Right lobe of liver (tissue), 6 donors: ENCODE data around the gene CAD. TPM values are rescaled to one million over a fixed set of nuclear protein-coding genes. Genes with fewer than 3 reads are reported as not detected.

ENCODE experiments used
- ATAC-seq, 4 donors: fragments of 200-7000 bp; cut with Tn5 transposase; one replicate each; pipeline ENCODE4 v1.9.1; 2020; ENCODE audit warnings: mild to moderate bottlenecking in 4 of 4, moderate library complexity in 4 of 4
- DNase-seq, 3 donors: peaks; one replicate each; pipeline ENCODE4 v3.0.0-alpha.2; 2020
- H3K27ac ChIP-seq, 3 donors: fragments of 200-600 bp; one replicate each; pipeline ENCODE4 v1.8.0; 2022
- H3K27me3 ChIP-seq, 2 donors: fragments of 200-600 bp; one replicate each; pipeline ENCODE4 v1.8.0; 2022
- H3K36me3 ChIP-seq, 4 donors: fragments of 200-600 bp; sonication (generic) in 1 of 4; one replicate each; pipeline versions ENCODE4 v1.5.1 to v1.8.0; 2017 to 2022; ENCODE audit warnings: control low read depth in 1 of 4
- H3K4me1 ChIP-seq, 4 donors: fragments of 200-600 bp; sonication (generic) in 1 of 4; one replicate each; pipeline versions ENCODE4 v1.5.1 to v1.8.0; 2017 to 2022; ENCODE audit warnings: control low read depth in 1 of 4
- H3K4me3 ChIP-seq, 3 donors: fragments of 200-600 bp; one replicate each; pipeline ENCODE4 v1.8.0; 2022
- H3K9me3 ChIP-seq, 4 donors: fragments of 200-600 bp; sonication (generic) in 1 of 4; one replicate each; pipeline versions ENCODE4 v1.5.1 to v1.8.0; 2017 to 2022; ENCODE audit warnings: control low read depth in 1 of 4
- CTCF ChIP-seq, 4 donors: fragments of 200-600 bp in 3 of 4; fragments of 450-650 bp in 1 of 4; IDR thresholded peaks; one replicate each; pipeline versions ENCODE4 v1.5.1 to v1.8.0; 2016 to 2022; ENCODE audit warnings: antibody characterized with exemption in 4 of 4, mild to moderate bottlenecking in 2 of 4
- POLR2A ChIP-seq: fragments of 450-650 bp; IDR thresholded peaks from one replicate; pipeline ENCODE4 v1.6.1; 2017; ENCODE audit warnings: antibody characterized with exemption, mild to moderate bottlenecking
- WGBS: methylation state at CpG from one replicate; pipeline ENCODE4 v1.1.6; 2018; ENCODE audit warnings: low coverage, low lambda C conversion rate; ENCODE audit not compliant: insufficient coverage; ENCODE audit errors: missing lambda C conversion rate; 5-methylcytosine and 5-hydroxymethylcytosine counted together
- intact Hi-C, 2 donors: fragments of 100-400 bp; cut with DNase I; formaldehyde crosslinking; loops; one replicate each; pipeline versions ENCODE4 v1.11.2 to v1.14.1; 2022
- total RNA-seq, 6 experiments: library from RNA; depleted of rRNA in 2 of 6; stranded (reverse); fragments of >200 nt in 2 of 6; fragmentation: NEBNext Ultra II Directional in 3 of 6; extraction: Animal tissue kit (Norgen Biotek cat#: 25700) in 3 of 6; gene quantifications; one replicate each; pipeline versions ENCODE4 v1.1.0 to v1.2.4, GENCODE V29; 2016 to 2023
- donor health status: DM: no; HTN: yes; CAD: no.
- donor health status: DM: no; HTN: no; CAD: no.
- donor health status: DM: no; HTN: no; CAD: no.
- donor health status: DM: no; HTN: yes; CAD: no.
- donor health status: DM: no; HTN: yes; CAD: no.

CAD gene
- total RNA-seq, 6 experiments from 2014 or later = 12.3 to 24.0 (median 16.3) TPM

GRCh38 chr2:27256855-27257454 is 39.8 kb downstream of the CAD start:
- WGBS = 57% methylated on average over 1 of the region's 7 CpGs
- Histone ChIP-seq H3K27me3 (no peaks in the 10 kb centered on the region), H3K4me3 (no peak overlapping the region), H3K4me1 (peaks cover 0 to under 1% (median 0%) of the 10 kb centered on the region in 4 donors), H3K36me3 (no peaks in the 10 kb centered on the region), H3K27ac (no peak overlapping the region), H3K9me3 (no peaks in the 10 kb centered on the region)
- ATAC-seq = no peak
- intact Hi-C loops = loop anchor here in 1 of 2 donors (10.0 kb wide), 1 partner anchor 48 kb away; the partner anchor contains the start of gene UCN
- no peak for TF ChIP-seq POLR2A
- no peak for TF ChIP-seq CTCF (IDR thresholded peaks at IDR 0.05)
- DNase-seq = no peak

GRCh38 chr2:27258051-27258450 is 40.9 kb downstream of the CAD start:
- H3K36me3 ChIP-seq = no peaks in the 10 kb centered on the region
- no peak for ATAC-seq
- H3K4me3 ChIP-seq = no peak overlapping the region
- DNase-seq = no peak
- 57% methylated on average over 5 of the region's 8 CpGs for WGBS
- TF ChIP-seq POLR2A (no peak), CTCF (IDR thresholded peaks at IDR 0.05) (no peak)
- intact Hi-C loops = loop anchor here in 1 of 2 donors (10.0 kb wide), 1 partner anchor 47 kb away; the partner anchor contains the start of gene UCN
- no peak overlapping the region for H3K27ac ChIP-seq
- peaks cover 0 to 12% (median 2%) of the 10 kb centered on the region in 4 donors for H3K4me1 ChIP-seq
- peaks cover 0 to 9% of the 10 kb centered on the region in 2 donors for H3K27me3 ChIP-seq
- H3K9me3 ChIP-seq = no peaks in the 10 kb centered on the region

- peaks cover 0 to 31% (median 2%) of the 10 kb centered on the region in 4 donors for H3K4me1 ChIP-seq
- intact Hi-C loops = no loop called here
- TF ChIP-seq POLR2A (no peak), CTCF (IDR thresholded peaks at IDR 0.05) (no peak)
- H3K4me3 ChIP-seq = no peak overlapping the region
- ATAC-seq (no peak), DNase-seq (no peak)
- no peak overlapping the region for H3K27ac ChIP-seq
- H3K9me3 ChIP-seq = no peaks in the 10 kb centered on the region
- no peaks in the 10 kb centered on the region for H3K36me3 ChIP-seq
- WGBS = 48% methylated on average over 7 of the region's 11 CpGs
- H3K27me3 ChIP-seq = peaks cover 0 to 27% of the 10 kb centered on the region in 2 donors
Observed at GRCh38 chr2:27261241-27261925, 44.2 kb downstream of the CAD start.

GRCh38 chr2:27261926-27262298 is 44.7 kb downstream of the CAD start:
- peaks cover 0 to 31% (median 2%) of the 10 kb centered on the region in 4 donors for H3K4me1 ChIP-seq
- intact Hi-C loops = no loop called here
- 14% methylated on average over 11 of the region's 40 CpGs for WGBS
- no peak overlapping the region for H3K4me3 ChIP-seq
- H3K36me3 ChIP-seq = no peaks in the 10 kb centered on the region
- DNase-seq (no peak), ATAC-seq (no peak)
- H3K9me3 ChIP-seq = no peaks in the 10 kb centered on the region
- H3K27ac ChIP-seq = no peak overlapping the region
- TF ChIP-seq POLR2A (no peak), CTCF (IDR thresholded peaks at IDR 0.05) (no peak)
- H3K27me3 ChIP-seq = peaks cover 0 to 27% of the 10 kb centered on the region in 2 donors
